Left colon (tissue), 2 donors: ENCODE measurements around the gene IL31RA. TPM values are rescaled to one million over a fixed set of nuclear protein-coding genes. Genes with fewer than 3 reads are reported as not detected.

Experiments
- ATAC-seq: fragments of 200-7000 bp; cut with Tn5 transposase; one replicate; pipeline ENCODE4 v1.9.1; 2020; ENCODE audit warnings: mild to moderate bottlenecking, moderate library complexity
- DNase-seq, 2 donors: peaks; one replicate each; pipeline ENCODE4 v3.0.0-alpha.2; 2020
- intact Hi-C, 2 donors: fragments of 100-400 bp; cut with DNase I in 1 of 2; cut with micrococcal nuclease in 1 of 2; formaldehyde crosslinking; loops; one replicate each; pipeline versions ENCODE4 v1.11.2 to v1.14.0; 2022; cut with DNase I, micrococcal nuclease
- total RNA-seq, 2 donors: library from RNA; stranded (reverse); fragmentation: NEBNext Ultra II Directional; extraction: Animal tissue kit (Norgen Biotek cat#: 25700); gene quantifications; one replicate each; pipeline ENCODE4 v1.2.1, GENCODE V29; 2021
- donor health status: DM: no; HTN: no; CAD: no.
- donor health status: DM: yes; HTN: yes; CAD: no.

Gene IL31RA
- total RNA-seq, 2 donors from 2014 or later = not detected

DNA sequence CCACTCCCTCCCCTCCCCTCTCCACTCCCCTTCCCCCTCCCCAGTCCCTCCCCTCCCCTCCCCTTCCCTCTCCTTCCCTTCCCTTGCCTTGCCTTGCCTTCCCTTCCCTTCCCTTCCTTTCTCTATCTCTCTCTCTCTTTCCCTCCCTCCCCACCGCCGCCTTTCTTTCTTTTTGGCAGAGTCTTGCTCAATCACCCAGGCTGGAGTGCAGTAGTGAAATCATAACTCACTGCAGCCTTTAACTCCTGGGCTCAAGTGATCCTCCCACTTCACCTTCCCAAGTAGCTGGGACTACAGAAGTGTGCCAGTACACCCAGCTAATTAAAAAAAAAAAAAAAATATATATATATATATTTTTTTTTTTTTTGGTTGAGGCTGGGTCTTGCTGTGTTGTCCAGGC is 45.5 kb downstream of the IL31RA start:
- ATAC-seq = no peak
- DNase-seq = no peak
- intact Hi-C loops = no loop called here

DNA sequence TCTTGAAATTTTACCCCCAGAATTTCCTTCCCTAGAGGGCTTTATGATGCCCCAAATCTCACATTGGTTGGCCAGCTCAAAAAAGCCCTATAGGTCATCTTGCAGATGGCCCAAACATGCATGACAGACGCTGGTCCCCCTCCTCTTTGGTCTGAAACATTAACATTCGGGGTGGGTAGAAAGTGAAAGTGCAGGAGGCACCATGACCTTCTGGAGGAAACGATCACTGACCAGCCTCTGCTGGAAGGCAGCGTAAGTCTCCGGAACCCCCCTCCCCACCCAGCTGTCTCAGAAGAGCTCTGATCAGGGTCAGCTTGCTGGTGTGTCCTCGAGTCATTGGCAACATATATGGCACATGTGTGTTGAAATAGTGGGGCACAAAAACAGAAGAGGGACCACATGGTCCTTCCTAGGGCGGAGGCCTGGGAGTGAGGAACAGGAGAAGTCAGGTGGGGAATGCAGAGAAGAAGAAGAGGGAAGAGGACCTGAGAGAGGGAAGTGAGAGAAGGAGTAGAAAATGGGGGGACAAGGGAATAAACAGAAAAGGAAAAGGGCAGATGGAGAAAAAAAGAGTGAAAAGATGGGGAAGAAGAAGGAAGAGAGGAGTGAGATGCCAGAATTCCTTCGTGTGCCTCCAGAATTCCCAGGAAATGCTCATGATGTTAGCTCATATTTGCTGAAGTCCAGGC is 46.2 kb downstream of the IL31RA start:
- ATAC-seq (no peak), DNase-seq (no peak)
- intact Hi-C loops = no loop called here

DNA sequence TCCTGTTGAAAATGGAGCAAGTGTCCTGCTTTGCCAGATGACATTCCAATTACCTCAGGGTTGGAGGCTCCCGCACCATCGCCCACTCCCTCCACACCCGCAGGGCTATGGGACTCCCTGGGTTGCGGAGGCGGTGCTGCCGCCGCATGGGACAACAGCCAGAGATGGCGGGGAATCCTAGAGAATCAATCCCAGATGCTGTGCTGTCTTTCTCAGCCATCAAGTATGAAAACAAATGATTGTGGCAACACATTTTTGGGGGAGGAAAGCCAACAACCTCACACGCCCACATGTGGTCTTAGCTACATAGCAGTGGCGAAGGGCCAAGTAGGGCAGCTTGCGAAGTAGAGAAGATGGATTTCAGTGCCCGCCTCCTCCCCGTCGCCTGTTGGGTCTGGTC is 46.7 kb downstream of the IL31RA start:
- intact Hi-C loops = no loop called here
- ATAC-seq (no peak), DNase-seq (no peak)

DNA sequence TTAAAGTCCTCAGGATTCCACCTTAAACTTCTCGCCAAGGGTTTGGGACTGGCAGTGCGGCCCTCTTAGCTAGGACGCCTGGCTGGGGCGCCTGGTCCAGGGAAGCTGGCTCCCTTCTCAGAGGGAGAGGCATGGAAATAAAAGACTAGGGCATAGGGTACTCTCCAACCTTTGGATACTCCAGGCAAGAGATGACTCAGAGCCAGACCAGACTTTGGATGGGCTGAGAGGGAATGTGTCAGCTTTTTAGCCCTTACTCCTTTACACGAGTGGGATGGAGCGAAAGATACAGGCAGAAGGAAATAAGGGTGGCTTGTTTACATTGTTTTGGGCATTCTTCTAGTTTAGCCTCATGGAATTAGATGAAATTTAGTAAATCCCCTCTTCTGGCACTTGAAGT is 48.2 kb downstream of the IL31RA start:
- intact Hi-C loops = no loop called here
- ATAC-seq (no peak), DNase-seq (no peak)

DNA sequence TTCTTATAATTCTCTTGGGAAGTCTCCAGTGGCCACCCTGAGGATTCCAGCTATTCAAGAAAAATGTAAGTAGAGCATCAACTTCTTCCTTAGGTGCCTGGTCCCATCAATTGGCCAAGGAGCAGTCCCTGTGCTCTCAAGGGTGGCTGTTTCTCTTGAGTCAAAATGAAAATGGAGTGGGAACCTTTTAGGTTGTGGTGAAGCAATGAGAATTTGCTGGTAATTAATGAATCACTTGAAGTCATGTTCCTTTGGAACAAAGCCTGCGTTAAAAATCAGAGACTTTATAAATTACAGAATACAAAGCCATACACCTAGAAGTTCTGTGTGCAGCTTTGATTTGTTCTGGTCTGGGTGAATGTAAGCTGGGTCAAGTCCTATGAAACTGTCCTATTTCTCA is 48.9 kb downstream of the IL31RA start:
- intact Hi-C loops = no loop called here
- DNase-seq (no peak), ATAC-seq (no peak)

DNA sequence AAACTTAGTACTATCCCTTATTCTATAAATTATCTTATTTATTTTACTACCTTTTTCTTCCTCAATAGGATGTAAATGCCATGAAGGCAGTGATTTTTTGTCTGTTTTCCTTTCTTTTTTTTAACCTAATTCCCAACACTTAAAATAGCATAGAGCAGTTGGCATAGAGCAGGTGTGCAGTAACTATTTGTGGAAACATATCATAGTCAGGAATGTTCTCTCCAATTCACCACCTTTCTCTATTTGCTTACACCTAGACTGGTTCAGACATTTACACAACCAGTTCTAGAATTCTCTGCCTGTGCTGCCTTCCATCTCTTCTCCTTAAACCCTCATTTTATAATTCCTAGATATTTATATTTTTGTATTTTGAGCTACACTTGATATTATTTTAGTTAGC is 49.6 kb downstream of the IL31RA start:
- ATAC-seq = no peak
- DNase-seq = no peak
- intact Hi-C loops = no loop called here

DNA sequence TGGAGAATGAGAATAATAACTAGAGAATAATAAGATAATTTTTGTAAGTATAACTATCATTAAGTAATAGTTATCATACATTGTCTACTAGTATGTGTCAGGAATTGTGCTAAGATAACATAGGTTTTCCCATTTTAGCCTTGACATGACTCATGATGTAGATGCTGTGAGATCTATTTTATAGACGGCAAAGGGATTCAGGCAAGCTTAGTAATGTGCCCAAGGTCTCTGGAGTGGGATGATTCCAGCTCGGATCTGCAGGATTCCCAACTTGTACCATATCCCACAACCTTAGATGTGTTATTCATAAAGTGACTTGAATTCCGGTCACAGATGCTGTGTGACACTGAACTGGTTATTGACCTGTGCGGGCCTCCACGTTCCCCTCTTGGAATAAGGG is 51.5 kb downstream of the IL31RA start:
- ATAC-seq = no peak
- intact Hi-C loops = no loop called here
- DNase-seq = no peak

DNA sequence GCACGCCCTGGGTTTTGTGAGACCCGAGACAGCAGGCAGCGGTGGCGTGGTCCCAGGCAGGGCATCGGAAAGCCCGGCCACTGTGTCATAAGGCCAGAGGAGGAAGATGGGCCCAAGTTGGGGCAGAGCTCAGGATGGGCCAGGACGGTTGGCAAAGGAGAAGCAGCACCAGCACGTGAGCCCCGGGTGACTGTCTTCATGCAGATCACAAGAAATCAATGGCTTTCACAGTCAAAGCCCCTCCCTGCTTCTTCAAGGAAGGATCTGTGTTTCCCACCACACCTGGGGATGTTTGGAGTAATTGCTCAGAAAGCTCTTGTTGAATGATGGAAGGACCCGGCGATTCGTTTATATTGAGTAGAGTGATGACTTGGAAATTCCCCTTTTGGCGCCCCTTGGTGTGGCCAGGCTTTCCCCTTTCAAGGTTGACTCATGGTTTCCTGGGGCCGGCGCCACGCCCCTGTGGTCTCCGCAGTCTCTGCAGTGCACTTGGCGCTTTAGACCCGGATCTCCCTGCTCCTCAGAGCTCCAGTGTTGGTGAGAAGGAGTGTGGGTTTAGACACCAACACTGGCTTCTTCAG is 52.1 kb downstream of the IL31RA start:
- DNase-seq = no peak
- intact Hi-C loops = no loop called here
- no peak for ATAC-seq

DNA sequence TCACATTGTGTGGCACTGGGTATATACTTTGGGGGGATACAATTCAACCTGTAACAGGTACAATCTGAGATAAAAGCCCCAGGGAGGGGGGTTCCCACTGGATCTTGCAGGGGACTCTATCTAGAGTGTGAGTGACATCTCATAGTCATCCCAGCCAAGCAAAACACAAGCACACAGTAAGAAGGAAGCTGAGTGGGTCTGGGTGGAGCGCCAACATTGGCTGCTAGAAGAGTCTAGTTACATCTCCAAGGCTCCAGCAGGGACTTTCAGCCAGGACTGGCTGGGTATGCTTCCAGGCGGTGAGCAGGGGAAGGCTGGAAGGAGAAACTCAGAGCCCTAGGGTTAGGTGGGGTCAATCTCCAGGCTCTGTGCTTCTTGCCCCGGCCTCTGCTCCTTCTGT is 53.0 kb downstream of the IL31RA start:
- ATAC-seq (no peak), DNase-seq (no peak)
- intact Hi-C loops = no loop called here

DNA sequence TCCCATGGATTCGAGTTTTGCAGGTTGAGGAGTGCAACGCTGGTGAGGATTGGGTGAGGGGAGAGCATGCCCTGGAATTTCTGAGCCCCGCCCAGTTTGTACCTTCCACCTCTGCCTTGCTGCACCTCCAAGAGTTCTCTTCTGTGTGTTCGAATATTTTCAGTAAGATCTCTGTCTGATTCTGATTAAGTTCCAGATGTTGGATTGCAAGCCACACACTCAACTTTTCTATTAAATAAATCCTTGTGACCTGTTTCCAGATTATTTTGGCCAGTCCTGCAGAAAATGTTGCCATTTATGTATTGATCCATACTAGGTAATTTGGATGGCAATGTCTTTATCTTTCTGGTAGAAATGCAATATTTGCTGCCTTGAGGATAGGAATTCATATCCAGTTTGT is 54.1 kb downstream of the IL31RA start:
- DNase-seq (no peak), ATAC-seq (no peak)
- intact Hi-C loops = no loop called here

DNA sequence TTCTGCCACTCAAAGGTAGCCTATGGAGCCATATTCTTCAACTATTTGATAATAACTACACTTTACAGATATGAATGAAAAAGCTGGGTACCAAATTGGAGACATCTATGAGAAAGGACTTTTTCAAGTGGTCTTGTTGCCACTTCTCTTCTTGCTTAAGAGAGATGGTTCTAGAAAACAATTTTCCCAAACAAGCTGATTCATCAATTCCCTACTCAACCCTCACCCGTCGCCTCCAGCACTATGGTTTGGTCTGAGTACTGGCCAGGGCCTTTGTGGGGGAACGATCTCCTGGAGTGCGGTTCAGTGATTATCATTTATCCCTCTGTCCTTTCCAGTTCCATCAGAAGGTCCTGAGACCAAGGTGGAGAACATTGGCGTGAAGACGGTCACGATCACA is 56.8 kb downstream of the IL31RA start:
- intact Hi-C loops = no loop called here
- DNase-seq (no peak), ATAC-seq (no peak)

DNA sequence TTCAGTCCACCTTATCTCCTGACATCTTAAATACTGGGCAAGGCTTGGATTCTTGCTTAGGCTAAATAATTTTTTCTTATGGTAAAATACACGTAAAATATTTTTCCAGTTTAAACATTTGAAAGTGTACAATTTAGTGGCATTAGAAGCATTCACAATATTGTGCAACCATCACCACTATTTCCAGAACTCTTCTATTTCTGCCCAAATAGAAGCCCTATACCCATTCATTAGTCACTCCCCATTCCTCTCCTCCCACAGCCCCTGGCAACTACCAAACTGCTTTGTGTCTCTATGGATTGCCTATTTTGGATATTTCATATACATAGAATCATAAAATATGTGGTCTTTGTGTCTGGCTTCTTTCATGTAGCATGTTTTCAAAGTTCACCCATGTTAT is 57.6 kb downstream of the IL31RA start:
- DNase-seq = no peak
- no peak for ATAC-seq
- intact Hi-C loops = no loop called here

DNA sequence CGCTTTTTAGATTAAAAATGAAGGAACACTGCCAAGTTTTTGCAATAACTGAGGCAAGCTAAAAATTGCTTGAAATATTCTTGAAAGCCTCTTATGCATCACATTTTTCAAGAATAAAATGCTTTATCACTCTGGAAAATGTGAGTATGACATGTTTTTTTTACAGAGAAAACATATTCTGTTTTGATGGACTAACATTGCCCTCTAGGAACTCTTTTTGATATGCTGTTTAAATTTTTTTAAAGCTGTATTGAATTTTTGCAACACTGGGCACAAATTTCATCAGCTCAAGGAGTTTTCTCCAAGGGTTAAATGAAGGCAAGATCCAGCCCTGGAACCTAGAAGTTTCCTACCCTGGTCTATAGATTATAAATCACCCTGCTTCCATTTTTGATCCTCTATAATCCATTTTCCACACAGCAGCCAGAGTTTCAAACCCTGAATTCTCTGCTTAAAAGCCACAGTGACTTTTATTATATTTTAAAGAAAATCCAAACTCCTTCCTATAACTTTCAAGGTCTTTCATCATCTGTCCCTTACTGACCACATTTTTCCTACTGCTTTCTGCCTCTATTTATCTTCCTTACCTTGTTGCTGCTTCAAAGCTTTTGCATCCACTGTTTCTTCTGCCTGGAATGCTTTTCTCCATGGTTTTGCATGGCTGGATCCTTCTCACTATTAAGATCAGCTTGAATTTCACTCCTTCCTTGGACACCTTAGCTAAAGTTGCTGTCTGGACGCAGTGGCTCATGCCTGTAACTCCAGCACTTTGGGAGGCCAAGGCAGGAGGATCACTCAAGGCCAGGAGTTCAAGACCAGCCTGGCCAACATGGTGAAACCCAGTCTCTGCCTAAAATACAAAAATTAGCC is 60.9 kb downstream of the IL31RA start:
- intact Hi-C loops = no loop called here
- ATAC-seq (no peak), DNase-seq (no peak)

DNA sequence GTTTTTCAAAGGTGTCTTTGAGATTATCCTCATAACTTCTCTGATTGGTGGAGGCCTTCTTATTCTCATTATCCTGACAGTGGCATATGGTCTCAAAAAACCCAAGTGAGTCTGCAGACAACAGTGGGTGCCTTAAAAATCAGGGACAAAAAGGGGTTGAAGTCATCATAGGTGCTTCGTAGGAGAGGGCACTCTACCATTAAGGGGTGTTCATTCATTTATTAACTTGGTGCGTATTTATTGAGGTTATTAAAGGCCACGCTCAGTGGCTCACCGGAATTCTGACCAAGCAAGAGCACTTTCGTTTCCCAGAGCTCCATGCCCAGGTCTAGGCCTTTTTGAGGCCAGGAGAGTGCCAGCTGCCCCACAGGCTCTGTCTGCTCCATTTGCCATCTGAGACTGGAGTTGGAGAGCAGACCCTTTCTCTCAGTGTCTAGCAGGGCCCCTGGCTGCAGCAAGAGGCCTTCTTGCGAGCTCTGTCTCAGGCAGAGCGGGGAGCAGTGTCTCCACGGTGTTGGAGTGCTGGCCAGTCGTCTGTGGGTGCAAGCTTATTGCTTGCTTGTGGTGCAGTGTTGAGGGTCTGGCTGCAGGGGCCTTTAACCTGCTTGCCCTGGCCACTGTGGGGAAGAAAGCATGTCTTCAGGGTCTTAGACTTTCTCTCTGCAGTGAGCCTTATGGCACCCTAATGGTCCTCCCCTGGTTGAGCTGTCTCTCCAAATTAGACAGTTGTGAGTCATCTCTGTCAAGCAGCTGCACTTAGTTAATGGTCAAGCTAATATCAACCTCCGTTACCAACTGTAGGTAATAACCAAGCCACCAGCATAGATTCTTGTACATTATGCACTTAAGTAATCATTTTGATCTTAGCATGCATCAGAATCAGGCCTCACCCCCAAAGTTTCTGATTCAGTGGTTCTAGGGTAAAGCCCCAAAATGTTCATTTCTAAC is 62.6 kb downstream of the IL31RA start:
- intact Hi-C loops = no loop called here

DNA sequence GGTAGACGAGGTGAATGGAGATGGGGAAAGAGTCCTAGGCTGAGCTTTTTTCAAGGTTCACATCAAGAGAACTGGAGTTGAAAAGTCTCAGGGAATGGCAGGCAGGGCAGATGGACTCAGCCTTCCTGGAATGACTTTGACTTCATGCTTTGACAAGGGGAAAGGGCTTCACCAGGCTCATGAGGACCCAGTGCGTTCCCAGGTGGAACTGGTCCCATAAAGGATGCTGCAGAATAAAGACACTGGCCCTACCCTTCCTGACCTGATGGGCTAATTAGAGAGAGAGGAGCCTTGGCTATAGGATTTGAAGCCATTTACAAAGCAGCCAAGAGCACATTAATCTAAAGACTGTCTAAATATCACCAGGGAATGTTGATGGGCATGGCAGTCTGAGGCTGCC is 63.8 kb downstream of the IL31RA start:
- ATAC-seq (no peak), DNase-seq (no peak)
- intact Hi-C loops = no loop called here

More for the DNA sequence above, 62.6 kb downstream of the IL31RA start:
- ATAC-seq = no peak
- DNase-seq = no peak

DNA sequence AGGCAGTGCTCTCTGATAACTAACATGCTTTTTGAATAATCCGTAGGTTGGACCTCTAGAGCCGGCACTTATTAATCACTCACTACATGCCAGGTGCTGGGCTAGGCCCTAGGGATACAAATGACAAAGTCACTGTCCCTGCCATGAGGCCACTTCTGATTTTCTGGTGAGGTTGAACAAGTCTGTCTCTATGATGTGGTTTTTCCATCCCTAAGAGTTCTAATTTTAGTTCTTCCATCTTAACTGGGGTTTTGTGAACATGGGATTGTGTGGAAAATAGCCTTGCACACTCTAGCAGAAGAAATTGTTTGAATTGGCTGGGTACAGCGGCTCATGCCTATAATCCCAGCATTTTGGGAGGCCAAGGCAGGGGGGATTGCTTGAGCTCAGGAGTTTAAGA is 64.6 kb downstream of the IL31RA start:
- ATAC-seq (no peak), DNase-seq (no peak)
- intact Hi-C loops = no loop called here

DNA sequence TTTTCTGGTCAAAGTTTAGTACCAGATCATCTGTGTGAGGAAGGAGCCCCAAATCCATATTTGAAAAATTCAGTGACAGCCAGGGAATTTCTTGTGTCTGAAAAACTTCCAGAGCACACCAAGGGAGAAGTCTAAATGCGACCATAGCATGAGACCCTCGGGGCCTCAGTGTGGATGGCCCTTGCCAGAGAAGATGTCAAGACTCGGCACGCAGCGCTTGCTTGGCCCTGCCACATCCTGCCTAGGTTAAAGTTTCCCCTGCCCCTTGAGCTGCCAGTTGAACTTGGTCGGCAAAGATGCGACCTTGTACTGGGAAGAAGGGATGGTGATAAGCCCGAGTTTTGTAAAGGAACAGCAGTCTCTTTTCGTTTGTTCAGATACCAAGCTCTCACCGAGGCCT is 65.8 kb downstream of the IL31RA start:
- ATAC-seq (no peak), DNase-seq (no peak)
- intact Hi-C loops = no loop called here

DNA sequence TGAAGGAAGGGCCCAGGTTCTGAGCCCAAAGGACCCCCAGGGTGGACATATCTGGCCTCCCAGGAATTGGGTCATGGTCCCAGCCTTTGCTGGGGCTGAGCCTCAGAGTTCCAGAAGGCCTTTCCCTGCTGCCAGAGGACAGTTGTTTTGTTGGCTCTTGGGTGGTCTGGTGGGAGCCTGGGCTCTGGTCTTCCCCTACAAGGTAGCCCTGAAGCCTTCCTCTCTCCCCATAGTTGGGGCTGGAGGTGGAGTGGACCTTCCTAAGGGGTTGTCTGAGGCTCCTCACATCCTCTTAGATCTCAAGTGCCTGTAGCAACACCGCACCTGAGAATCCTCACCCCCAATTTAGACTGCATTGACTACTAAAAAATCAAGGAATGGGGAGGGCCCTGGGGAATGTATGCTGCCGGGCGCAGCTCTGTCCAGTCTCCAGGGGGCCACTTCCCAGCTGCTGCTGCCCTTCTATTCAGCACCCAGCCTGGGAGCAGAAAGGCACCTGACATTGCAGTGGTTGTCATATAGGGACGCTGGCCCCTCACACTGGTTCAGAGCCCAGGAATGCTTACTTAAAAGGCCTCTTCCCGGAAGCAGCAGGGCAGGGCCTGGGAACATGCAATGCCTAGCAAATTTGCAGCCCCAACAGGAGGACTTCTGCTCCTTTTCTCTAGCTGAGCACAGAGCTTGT is 66.4 kb downstream of the IL31RA start:
- intact Hi-C loops = no loop called here
- ATAC-seq (no peak), DNase-seq (no peak)
